Stimulated activated CD8-positive, alpha-beta memory T cell treated with anti-CD3 and anti-CD28 coated beads, Interleukin-7, amount 100 ng/mL, for 48 hours (primary cell): Measurements from ENCODE around the gene AKR7A2.

Source experiments
- DNase-seq, 2 donors: peaks; one replicate each; pipeline ENCODE4 v3.0.0-alpha.2; 2020; ENCODE audit warnings: low read depth in 1 of 2; ENCODE audit errors: extremely low read depth in 1 of 2

The AKR7A2 gene

DNA sequence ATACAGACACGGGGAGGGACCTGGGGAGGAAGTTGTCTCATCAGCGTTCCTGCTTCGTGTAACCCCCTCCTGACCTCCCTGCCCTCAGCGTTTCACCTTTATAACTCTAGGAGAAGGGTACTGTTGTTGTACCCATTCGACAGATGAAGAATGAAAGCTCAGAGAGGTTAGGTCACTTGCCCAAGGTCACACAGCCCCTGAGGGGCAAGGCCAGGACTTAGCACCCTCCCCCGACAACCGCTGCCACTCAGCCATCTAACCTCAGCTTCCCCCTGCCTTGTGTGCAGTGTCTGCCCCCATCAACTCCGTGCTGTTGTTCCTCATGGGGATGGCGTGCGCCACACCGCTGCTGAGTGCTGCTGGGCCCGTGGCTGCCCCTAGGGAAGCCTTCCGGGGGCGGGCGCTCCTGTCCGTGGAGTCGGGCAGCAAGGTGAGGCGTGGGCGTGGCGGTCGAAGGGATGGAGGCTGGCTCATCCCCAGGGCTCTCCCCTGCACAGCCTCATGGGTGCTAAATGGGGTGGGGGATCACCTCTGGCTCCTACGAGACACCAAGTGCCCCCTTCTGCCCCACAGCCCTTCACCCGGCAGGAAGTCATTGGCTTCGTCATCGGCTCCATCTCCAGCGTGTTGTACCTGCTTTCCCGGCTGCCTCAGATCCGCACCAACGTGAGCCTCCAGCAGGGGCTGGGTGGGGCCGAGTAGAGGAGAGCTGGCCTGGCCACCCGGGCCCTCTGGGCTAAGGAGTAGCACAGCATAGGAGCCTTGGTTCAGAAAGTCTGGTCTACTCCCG, 14.2 kb upstream of the AKR7A2 start:
- no peak for DNase-seq

DNA sequence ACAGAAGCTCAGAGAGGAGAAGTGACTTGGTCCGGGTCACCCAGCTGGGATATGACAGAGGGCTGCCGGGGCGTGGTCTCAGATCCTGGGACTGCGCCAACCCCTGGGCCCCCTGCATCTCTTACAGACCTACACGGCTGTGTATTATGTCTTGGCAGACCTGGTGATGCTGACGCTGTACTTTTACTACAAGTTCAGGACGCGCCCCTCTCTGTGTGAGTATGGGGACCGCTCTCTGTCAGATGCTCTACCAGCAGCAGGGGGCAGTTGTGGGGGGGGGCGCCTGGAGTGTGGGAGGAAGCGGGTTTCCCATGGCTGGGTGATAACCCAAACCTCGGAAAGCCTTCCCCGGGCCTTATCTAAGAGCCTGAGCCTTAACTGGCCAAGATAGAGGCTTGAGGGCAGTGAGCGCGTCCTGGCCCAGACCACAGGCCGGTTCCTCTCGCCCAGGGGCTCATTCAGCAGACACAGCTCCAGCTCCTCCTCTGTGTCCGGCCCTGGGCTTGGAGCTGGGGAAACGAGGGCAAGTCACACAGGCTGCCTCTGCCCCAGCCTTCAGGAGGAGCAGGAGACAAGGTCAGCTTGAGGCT, 13.5 kb upstream of the AKR7A2 start:
- DNase-seq, result no peak

DNA sequence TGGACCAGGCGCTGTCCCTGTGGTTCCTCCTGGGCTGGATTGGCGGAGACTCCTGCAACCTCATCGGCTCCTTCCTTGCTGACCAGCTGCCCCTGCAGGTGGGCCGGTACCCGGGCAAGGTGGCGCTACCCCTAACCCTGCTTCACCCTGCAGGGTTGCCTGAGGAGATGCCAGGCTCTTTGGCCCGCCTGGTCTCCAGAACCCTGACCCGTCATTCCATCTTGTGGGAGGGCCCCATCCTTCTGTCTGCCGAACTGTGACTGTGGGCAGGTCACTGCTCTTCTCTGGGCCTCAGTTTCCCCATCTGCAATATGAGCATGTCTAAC, 12.7 kb upstream of the AKR7A2 start:
- DNase-seq, result no peak

DNA sequence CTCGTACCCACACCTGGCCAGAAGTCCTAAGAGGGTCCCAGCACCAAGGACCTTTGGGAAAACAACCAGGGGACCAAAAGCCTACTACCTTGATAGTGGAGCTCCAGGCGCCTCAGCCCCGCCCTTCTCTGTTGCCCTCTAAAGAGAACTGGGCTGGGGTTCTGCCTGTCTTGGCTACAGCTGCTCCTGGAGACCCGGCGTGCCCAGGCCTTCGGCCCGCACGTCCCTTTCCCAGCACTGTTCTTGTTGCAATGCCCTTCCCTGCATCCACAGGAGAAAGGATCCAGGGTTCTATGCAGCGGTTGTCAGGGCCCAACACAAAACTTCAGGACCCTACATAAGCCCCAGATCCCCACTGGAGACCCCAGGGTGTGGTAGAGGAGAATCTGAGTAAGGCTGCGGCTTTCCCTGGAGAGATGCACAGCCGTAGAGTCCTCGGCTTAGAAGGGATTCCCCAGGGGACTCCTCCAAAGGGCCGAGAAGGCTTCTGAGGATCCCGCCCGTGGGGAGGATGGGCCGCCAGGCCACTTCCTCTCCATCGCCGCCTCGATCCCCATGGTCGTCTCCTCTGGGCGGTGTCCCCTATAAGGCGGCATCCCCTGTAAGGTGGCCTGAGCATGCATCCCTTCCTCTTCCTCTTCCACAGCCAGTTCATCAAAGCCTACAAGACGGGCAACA, 12.2 kb upstream of the AKR7A2 start:
- DNase-seq, result no peak

DNA sequence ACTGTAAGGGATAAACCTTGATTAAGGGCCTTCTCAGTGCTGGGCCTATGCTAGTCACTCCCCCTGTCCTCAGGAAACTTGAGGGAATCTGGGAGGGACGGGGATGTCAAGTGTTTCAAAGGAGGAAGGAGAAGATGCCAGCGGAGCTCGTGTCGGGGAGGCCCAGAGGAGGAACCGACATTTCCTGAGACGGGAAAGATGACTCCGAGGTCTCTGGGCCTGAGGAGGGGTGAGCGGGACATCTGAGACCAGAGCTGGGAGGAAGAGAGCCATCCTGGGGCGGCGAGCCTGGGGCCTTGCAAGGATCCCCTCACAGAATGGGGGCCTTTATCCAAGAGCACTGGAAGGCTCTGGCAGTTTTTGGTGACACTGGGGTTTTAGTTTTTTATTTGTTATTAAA, 10.5 kb upstream of the AKR7A2 start:
- no peak for DNase-seq

DNA sequence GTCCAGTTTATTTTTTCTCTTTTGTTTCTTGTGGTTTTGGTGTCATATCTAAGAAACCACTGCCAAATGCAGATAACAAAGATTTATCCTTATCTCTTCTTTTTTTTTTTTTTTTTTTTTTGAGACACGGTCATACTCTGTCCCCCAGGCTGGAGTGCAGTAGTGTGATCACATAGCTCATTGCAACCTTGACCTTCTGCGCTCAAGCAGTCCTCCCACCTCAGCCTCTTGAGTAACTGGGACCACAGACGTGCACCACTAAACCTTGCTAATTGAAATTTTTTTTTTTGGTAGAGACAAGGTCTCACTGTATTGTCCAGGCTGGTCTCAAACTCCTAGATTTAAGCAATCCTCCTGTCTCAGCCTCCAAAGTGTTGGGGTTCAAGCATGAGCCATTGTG, 9.1 kb upstream of the AKR7A2 start:
- no peak for DNase-seq

DNA sequence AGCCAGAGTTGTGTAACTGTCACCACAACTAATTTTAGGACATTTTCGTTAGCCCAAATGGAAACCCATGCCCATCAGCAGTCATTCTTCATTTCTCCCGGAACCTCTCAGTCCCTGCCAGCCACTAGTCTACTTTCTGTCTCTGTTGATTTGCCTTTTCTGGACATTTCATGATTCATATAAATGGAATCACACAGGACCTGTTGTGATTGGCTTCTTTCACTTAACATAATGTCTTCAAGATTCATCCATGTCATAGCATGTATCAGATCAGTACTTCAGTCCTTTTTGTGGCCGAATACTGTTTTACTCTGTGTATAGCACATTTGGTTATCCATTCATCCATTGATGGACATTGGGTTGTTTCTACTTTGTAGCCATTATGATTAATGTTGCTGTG, 7.3 kb upstream of the AKR7A2 start:
- no peak for DNase-seq

DNA sequence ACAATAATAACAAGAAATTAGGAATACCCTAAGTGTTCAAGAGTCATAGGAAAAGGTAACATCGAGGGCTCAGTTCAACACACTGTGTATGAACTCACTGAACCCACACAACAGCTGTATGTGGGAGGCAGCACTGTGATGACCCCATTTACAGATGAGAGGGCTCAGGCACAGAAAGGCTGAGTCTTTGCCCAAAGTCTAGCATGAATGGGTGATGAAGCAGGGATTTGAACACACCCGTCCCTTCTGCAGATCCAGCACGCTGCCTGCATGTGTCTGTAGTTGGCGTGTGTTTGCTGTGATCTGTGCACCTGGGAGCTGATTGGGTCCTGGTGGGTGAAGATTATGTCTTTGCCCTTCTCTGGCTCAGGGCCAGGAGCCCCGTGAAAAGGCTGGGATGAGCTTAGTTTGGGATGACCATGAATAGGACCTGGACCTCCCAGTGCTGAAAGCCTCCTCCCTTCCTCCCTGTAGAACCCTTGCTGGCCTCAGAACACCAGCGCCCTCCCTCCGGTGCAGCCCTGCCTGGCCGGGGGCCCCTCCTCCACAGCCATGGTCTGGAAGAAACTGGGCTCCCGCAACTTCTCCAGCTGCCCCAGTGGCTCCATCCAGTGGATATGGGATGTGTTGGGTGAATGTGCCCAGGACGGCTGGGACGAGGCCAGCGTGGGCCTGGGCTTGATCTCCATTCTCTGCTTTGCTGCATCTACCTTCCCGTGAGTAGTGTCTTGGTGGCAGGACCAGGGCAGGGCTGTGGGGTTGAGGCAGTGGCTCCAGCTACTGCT, 5.4 kb upstream of the AKR7A2 start:
- no peak for DNase-seq

DNA sequence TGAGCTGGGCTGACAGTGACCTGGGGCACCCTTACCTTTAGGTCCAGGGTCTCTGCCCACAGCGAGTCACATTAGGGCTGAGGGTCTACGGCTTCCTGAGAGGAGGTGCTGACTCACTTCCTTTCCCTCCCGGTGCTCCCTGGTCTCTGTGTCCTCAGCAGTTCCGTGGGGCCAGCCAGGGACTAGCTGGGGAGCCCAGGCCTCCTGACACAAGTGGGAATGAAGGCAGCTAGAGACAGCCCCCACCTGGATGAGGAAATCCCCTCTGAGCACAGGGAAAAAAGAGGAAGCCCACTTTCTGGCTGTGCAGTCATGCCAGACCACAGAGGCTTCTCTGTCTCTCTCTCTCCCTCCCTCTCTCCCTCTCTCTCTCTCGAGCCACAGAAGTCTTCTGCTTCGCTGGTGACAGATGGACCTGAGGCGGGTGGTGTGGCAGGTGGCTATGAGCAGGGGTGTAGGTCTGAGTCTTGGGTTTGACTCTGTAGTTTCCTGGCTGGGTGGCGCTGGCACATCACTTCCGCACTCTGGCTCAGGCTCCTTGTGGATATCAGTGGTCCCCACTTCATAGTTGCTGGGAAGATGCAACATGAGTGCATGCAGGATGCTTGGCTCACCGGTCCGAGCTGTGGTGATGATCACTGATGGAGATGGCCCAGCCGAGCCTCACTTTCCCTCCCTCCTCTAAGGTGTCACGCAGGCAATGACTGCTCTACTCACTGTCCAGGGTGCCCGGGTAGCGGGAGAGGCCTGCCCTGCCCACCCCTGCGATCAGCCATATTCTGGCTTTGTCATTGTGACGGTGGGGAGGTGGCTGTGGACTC, 3.6 kb upstream of the AKR7A2 start:
- no peak for DNase-seq

DNA sequence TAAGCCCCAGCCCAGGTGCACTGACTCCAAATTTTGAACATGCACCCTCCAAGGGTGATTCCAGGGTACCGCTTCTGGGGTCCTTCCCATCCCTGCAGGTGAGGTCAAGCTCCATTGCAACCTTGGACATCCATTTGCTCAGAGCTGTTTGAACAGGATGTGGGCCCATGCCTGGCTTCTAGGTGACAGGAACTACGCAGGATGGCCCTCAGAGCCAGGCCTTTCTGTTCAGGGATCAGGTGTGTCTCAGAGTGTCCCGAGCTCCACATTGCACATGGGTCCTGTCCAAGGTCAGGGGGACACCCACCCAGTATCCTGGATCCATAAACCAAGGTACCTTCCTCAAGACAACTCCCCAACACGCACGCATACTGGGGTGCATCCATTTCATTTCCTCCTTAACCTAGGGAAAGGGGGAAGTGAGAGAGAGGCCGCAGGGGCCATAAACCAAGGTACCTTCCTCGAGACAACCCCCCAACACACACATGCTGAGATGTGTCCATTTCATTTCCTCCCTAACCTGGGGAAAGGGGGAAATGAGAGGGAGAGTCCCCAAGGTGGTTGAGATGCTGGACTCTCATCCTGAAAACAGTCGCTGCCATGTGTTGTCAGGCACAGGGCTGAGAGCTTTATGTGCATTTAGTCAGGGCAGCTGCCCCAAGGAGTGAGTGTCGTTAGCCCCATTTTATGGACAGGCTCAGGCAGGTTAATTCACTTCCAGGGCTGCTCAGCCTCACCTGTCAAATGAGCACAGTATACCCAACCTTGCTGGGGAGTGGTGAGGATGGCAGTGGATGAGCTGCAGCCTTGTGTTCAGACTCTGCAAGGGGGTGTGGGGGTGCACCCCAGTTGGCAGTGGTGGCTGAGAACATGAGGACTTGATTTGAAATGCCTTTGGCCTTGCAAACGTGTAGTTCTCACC, 2.3 kb upstream of the AKR7A2 start:
- DNase-seq, result no peak

DNA sequence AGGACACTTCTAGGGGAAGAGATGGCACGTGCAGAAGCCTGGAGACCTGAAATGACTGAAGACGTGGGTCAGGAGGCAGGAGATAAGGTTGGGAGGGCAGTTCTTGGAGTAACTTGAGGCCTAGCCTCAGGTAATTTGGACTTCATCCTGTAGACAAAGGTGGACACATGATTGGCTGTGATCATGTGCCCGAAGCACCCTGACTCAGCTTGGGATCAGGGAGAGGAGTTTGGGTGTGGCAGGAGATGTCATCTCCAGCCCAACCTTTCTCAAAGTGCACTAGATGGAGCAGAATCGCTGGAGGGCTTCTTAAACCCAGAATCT, 1.7 kb upstream of the AKR7A2 start:
- DNase-seq, result no peak

DNA sequence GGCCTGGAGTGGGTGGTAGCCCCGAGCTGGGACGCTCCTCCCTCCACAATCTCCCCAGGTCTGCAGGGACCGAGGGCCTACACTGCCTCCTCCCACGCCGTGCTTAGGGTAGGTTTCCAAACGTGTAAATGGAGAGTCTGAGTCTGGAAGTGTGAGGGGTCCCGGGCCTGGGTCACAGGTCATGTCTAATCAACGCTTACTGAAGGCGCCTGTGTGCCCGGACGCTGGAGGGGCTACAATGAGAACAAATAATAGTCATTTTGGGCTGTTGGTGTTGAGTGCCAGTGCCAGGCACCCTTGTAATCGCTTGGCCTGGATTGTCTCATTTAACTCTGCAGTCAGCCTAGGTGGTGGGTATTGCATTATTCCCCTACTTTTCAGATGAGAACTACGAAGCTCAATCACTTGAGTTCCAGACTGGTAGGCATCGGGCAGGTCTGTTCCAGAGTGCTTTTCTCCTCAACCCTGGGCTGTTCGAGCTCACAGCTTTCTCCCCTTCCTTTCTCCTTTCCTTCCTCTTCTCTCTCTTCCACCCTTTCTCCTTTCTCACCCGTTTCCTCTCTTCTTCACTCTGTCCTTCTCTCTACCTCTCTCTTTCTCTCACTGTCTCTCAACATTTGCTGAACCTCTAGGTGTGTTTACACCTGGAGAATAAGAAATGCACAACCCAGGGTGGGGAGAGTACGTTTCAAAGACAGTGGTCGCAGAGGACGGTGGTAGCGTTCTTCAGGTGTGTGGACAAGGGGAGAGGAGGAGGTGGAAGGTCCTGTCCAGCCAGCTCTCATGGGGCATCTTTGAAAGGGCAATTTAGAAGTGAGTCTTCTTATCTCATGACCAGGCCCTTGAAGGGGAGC, 1.1 kb upstream of the AKR7A2 start:
- no peak for DNase-seq

DNA sequence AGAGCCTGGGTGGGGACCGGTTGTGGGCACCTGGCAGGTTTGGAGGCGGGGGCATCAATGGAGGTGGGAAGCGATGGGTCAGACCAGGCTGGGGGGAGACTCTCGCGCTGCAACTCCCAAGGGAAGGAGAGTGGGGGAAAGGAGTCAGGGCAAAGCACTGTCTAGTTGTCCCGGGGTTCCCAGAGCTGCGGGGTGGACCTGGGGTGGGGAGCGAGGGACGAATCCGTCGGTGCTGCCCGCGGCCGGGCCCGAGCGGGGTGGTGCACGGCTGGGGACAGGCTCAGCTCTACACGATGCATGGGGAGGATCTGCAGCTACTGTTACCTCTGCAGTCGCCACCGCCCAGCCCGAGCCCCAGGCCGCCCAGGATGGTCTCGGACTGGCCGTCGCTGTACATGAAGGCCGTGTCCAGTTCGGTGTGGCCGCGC, 427 bp downstream of the AKR7A2 start:
- no peak for DNase-seq

DNA sequence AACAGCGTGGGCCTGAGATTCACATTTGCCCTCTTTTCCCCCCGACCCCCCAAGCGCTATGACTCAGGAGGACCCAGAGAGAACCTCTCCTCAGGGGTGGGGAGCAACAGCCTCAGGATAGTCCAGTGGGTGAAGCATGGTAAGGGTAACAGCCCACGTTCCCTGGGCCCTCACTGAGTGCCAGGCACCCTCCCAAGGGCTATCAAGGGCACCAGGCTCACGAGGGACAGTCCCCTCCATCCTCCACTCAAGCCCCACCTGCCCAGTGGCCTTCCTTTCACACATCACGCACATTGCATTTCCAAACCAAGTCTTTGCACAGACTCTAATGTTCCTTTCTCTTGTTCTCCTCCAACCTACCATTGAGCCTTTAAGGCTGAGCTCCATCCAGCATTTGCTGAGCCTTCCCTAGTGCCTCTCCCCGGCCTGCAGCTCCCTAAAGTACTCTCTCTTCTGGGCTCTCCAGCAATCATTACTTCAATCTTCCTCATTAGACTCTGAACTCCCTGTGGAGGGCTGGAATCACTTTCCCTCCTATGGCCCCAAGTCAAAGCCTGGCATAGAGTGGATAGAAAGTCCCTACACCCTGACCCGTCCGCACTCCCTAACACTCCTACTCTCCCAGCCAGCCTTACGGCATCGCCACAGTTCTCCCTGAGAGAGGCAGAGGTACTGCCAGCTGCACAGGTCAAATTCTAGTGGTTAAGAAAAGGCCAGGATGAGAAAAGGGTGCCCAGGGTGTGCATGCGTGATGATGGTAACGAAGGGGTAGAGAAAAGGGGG, 1.0 kb downstream of the AKR7A2 start:
- DNase-seq, result no peak

DNA sequence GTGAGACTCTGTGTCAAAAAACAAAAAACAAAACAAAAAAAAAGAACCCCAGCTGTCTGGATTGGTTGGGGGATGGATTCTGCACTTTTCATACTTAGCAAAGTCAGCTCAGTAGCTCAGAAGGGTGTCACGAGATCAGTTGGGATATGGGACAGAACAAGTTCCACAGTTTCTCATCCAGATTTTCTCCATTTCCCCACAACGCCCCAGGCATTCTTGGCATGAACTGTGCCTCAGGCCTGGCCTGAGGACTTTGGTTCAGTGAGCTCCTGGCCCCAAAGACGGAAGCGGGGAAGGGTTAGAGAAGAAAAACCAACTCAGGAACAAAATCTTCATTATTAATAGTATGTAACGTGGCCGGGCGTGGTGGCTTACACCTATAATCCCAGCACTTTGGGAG, 1.9 kb downstream of the AKR7A2 start:
- DNase-seq, result no peak

DNA sequence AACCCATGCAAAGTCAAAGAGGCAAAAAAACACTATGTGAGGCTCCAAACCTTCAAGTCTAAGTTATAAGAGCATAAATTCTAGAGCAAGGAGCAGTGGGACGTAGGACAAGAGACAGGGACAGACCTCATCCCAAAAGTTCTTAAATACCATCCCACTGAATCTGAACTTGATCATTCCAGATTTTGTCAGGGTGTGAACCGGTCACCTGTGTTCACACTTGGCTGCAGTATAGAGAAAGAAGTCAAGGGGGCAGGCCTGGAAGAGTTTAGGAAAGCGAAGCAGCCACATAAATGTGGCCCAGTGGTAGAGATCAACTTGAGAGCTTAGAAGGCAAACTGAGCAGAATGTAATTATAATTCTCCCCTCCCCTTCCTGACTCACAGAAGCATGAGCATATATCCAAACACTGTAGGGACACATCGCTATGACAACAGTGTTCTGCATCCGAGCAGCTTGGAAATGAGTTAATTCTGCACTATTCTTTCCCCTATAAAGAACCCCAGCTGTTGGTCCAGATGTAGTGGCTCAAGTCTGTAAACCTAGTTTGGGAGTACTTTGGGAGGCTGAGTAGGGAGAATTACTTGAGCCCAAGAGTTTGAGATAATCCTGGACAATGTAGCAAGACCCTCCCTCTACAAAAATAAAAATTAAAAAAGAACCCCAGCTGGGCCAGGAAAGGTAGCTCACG, 2.7 kb downstream of the AKR7A2 start:
- DNase-seq, result no peak

DNA sequence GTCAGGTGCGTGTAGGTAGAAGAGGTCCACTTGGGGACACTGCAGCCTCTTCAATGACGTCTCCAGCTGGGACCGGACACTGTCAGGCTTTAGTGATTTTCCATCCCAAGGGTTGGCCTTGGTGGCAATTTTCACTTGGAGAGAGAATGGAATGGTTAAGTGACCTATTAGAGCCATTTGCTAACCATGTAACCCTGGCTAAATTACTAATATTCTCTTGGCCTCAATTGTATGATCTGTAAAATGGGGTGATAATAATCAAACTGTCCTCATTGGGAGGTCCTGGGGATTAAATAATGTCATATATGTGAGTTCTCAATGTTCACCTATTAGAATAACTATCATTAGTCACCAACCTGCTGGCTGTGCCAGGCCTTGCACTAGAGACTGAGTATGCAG, 3.4 kb downstream of the AKR7A2 start:
- DNase-seq, result no peak
